ENCODE data around the gene FOXL3.

- TF ChIP-seq CTCF (IDR thresholded peaks at IDR 0.05) (no peak), EZH2 (IDR thresholded peaks at IDR 0.05; ENCODE audit: borderline replicate concordance, insufficient read depth, low read depth, low read length, poor library complexity, severe bottlenecking) (no peak)
Measured at GRCh38 chr7:339696-340095, 49.7 kb downstream of the FOXL3 start.
